Naive thymus-derived CD4-positive, alpha-beta T cell (primary cell): Measurements from ENCODE around the gene NINJ1. TPM values are rescaled to one million over a fixed set of nuclear protein-coding genes. Genes with fewer than 3 reads are reported as not detected.

ENCODE experiments used
- ATAC-seq: fragments of 150-1000 bp; cut with Tn5 transposase; 2 replicates; pipeline ENCODE4 v1.10.0; 2021; ENCODE audit warnings: mild to moderate bottlenecking, moderate library complexity
- CTCF ChIA-PET: fragments of 350-600 bp; sonication (Branson Sonifier 250); formaldehyde crosslinking; loops from one replicate; lab custom pipeline; 2021; ENCODE audit warnings: antibody characterized with exemption; lab: Charles Lee
- POLR2A ChIA-PET: fragments of 350-600 bp; sonication (Branson Sonifier 250); formaldehyde crosslinking; loops from one replicate; lab custom pipeline; 2021; ENCODE audit warnings: antibody characterized with exemption, inconsistent platforms; lab: Charles Lee
- DNase-seq, 9 donors: peaks; one replicate each; pipeline versions ENCODE4 v3.0.0 to v3.0.0-alpha.2; 2020 to 2022; ENCODE audit warnings: mixed read lengths in 1 of 9
- H3K27ac ChIP-seq: one replicate; pipeline ENCODE4 v1.7.0; 2013; ENCODE audit warnings: mild to moderate bottlenecking, low read depth, low read length, moderate library complexity
- H3K27me3 ChIP-seq, 2 donors: one replicate each; pipeline ENCODE4 v1.7.0; 2013; ENCODE audit warnings: low read length in 2 of 2, mild to moderate bottlenecking in 2 of 2, moderate library complexity in 2 of 2; ENCODE audit not compliant: control insufficient read depth in 2 of 2, insufficient read depth in 2 of 2
- H3K36me3 ChIP-seq, 3 experiments: 1 replicate in 2 of 3; 2 replicates in 1 of 3; pipeline ENCODE4 v1.7.0; 2013; ENCODE audit warnings: low read length in 3 of 3, mild to moderate bottlenecking in 3 of 3, moderate library complexity in 1 of 3; ENCODE audit not compliant: insufficient read depth in 3 of 3, control insufficient read depth in 2 of 3
- H3K4me1 ChIP-seq, 2 donors: one replicate each; pipeline ENCODE4 v1.7.0; 2013; ENCODE audit warnings: low read length in 2 of 2, mild to moderate bottlenecking in 2 of 2, moderate library complexity in 1 of 2; ENCODE audit not compliant: control insufficient read depth in 2 of 2, insufficient read depth in 2 of 2
- H3K4me3 ChIP-seq: 2 replicates; pipeline ENCODE4 v1.7.0; 2013; ENCODE audit warnings: mild to moderate bottlenecking, low read length
- H3K9me3 ChIP-seq, 3 experiments: 1 replicate in 2 of 3; 2 replicates in 1 of 3; pipeline ENCODE4 v1.7.0; 2013; ENCODE audit warnings: low read length in 3 of 3; ENCODE audit not compliant: control insufficient read depth in 2 of 3
- H3K27ac Mint-ChIP-seq, 9 donors: one replicate each; pipeline ENCODE4 v1.8.0; 2020 to 2022; ENCODE audit warnings: mixed read lengths in 9 of 9, mild to moderate bottlenecking in 8 of 9, moderate library complexity in 5 of 9, inconsistent platforms in 2 of 9
- H3K27me3 Mint-ChIP-seq, 5 donors: one replicate each; pipeline ENCODE4 v1.8.0; 2021 to 2022; ENCODE audit warnings: mixed read lengths in 5 of 5, mild to moderate bottlenecking in 1 of 5
- H3K36me3 Mint-ChIP-seq, 5 donors: one replicate each; pipeline ENCODE4 v1.8.0; 2020 to 2022; ENCODE audit warnings: mixed read lengths in 5 of 5, mild to moderate bottlenecking in 3 of 5, inconsistent platforms in 1 of 5
- H3K4me1 Mint-ChIP-seq, 7 donors: one replicate each; pipeline ENCODE4 v1.8.0; 2020 to 2022; ENCODE audit warnings: mixed read lengths in 7 of 7, mild to moderate bottlenecking in 3 of 7, inconsistent platforms in 1 of 7
- H3K4me3 Mint-ChIP-seq, 10 donors: one replicate each; pipeline ENCODE4 v1.8.0; 2020 to 2022; ENCODE audit warnings: mild to moderate bottlenecking in 10 of 10, mixed read lengths in 10 of 10, moderate library complexity in 6 of 10, inconsistent platforms in 2 of 10
- H3K9me3 Mint-ChIP-seq, 11 donors: one replicate each; pipeline ENCODE4 v1.8.0; 2020 to 2022; ENCODE audit warnings: mixed read lengths in 11 of 11, mild to moderate bottlenecking in 4 of 11, inconsistent platforms in 1 of 11, moderate library complexity in 1 of 11
- intact Hi-C, 2 donors: fragments of 100-400 bp; cut with micrococcal nuclease; formaldehyde crosslinking; loops; one replicate each; pipeline ENCODE4 v1.15.1; 2023
- polyA plus RNA-seq, 2 donors: library from polyadenylated mRNA; unstranded; fragments of 300-500 nt; fragmentation: Illumina TruSeq; gene quantifications; one replicate each; pipeline ENCODE4 v1.2.3, GENCODE V29; 2021
- total RNA-seq, 6 experiments: library from RNA in 5 of 6; stranded (reverse) in 5 of 6; gene quantifications; 1 replicate in 5 of 6; 2 replicates in 1 of 6; pipeline ENCODE4 v1.2.3 and lab custom pipeline; 2021 to 2026

NINJ1 gene
- total and polyA plus RNA-seq, 7 experiments from 2014 or later = 30.7 to 163 (median 113) TPM

GRCh38 chr9:93141771-93142483 is 7.9 kb upstream of the NINJ1 start:
- no peaks in the 10 kb centered on the region for H3K36me3 ChIP-seq
- POLR2A ChIA-PET = interaction anchor here (0.9 to 5.2 kb wide), 4 partner anchors 7 to 86 kb away, joined by 3 to 50 read pairs (median 4); partner anchors contain the start of gene NINJ1
- Mint-ChIP-seq H3K4me3 (peak overlapping the region in 5 of 10 donors; percentile 27 to 77 (median 64)), H3K27ac (peak overlapping the region; percentile 60 to 98 (median 88)), H3K27me3 (no peaks in the 10 kb centered on the region), H3K36me3 (peaks cover 0 to 18% (median 0%) of the 10 kb centered on the region in 5 donors), H3K9me3 (peaks cover 0 to 12% (median 4%) of the 10 kb centered on the region in 11 donors), H3K4me1 (peaks cover 29 to 85% (median 58%) of the 10 kb centered on the region in 7 donors)
- DNase-seq (no peak), ATAC-seq (no peak)
- CTCF ChIA-PET = interaction anchor here (0.6 kb wide), 1 partner anchor 456 kb away, joined by 3 read pairs; no protein-coding TSS in a partner anchor
- H3K4me3 ChIP-seq = no peak overlapping the region
- no peaks in the 10 kb centered on the region for H3K27me3 ChIP-seq
- intact Hi-C loops = no loop called here
- H3K4me1 ChIP-seq = peaks cover 24 to 60% of the 10 kb centered on the region in 2 donors
- no peaks in the 10 kb centered on the region for H3K9me3 ChIP-seq
- peak overlapping the region; percentile 68 for H3K27ac ChIP-seq

- Histone ChIP-seq H3K27ac (no peak overlapping the region), H3K4me3 (no peak overlapping the region), H3K9me3 (no peaks in the 10 kb centered on the region), H3K27me3 (no peaks in the 10 kb centered on the region), H3K36me3 (no peaks in the 10 kb centered on the region), H3K4me1 (peaks cover 26 to 63% of the 10 kb centered on the region in 2 donors)
- Mint-ChIP-seq H3K27me3 (no peaks in the 10 kb centered on the region), H3K4me3 (peak overlapping the region in 2 of 10 donors; percentile 47 to 75), H3K9me3 (peaks cover 0 to 3% (median 0%) of the 10 kb centered on the region in 11 donors), H3K27ac (peak overlapping the region in 5 of 9 donors; percentile 25 to 94 (median 65)), H3K36me3 (peaks cover 0 to 7% (median 0%) of the 10 kb centered on the region in 5 donors), H3K4me1 (peaks cover 31 to 86% (median 50%) of the 10 kb centered on the region in 7 donors)
- DNase-seq (no peak), ATAC-seq (no peak)
- CTCF ChIA-PET = interaction anchor here (0.5 to 1.1 kb wide), 2 partner anchors 103 to 318 kb away, joined by 3 read pairs; no protein-coding TSS in a partner anchor
- intact Hi-C loops = loop anchor here in 1 of 2 donors (10.0 kb wide), 1 partner anchor 315 kb away; the partner anchor contains the start of genes FAM120A and FAM120AOS
- POLR2A ChIA-PET = interaction anchor here (0.6 to 1.1 kb wide), 5 partner anchors 42 to 434 kb away, joined by 3 to 4 read pairs (median 3); partner anchors contain the start of gene FAM120AOS
These were observed 5.5 kb upstream of the NINJ1 start for GRCh38 chr9:93139365-93140182.

- ChIA-PET CTCF (interaction anchor here (0.6 to 1.1 kb wide), 3 partner anchors 30 to 102 kb away, joined by 3 to 7 read pairs (median 3); no protein-coding TSS in a partner anchor), POLR2A (interaction anchor here (1.0 to 1.1 kb wide), 3 partner anchors 8 to 29 kb away, joined by 3 to 4 read pairs (median 3); no protein-coding TSS in a partner anchor)
- DNase-seq (no peak), ATAC-seq (no peak)
- Histone ChIP-seq H3K9me3 (no peaks in the 10 kb centered on the region), H3K4me3 (no peak overlapping the region), H3K27me3 (no peaks in the 10 kb centered on the region), H3K4me1 (peaks cover 14 to 51% of the 10 kb centered on the region in 2 donors), H3K27ac (no peak overlapping the region), H3K36me3 (peaks cover 0 to 5% (median 0%) of the 10 kb centered on the region in 3 experiments)
- Mint-ChIP-seq H3K4me1 (peaks cover 23 to 75% (median 41%) of the 10 kb centered on the region in 7 donors), H3K4me3 (peak overlapping the region in 3 of 10 donors; percentile 27 to 53 (median 33)), H3K9me3 (peaks cover 0 to 3% (median 0%) of the 10 kb centered on the region in 11 donors), H3K27ac (peak overlapping the region in 7 of 9 donors; percentile 30 to 73 (median 61)), H3K27me3 (no peaks in the 10 kb centered on the region), H3K36me3 (peaks cover 0 to 7% (median 0%) of the 10 kb centered on the region in 5 donors)
- intact Hi-C loops = loop anchor here in 1 of 2 donors (10.0 kb wide), 1 partner anchor 317 kb away; the partner anchor contains the start of genes FAM120A and FAM120AOS
These were observed 4.2 kb upstream of the NINJ1 start for GRCh38 chr9:93138171-93138764.

- ChIA-PET CTCF (no interaction called here), POLR2A (interaction anchor here (1.0 to 1.1 kb wide), 2 partner anchors 9 to 10 kb away, joined by 3 read pairs; no protein-coding TSS in a partner anchor)
These were observed 3.3 kb upstream of the NINJ1 start for GRCh38 chr9:93137362-93137761.

GRCh38 chr9:93136011-93136440 is 2.0 kb upstream of the NINJ1 start:
- H3K36me3 Mint-ChIP-seq = peaks cover 0 to 7% (median 0%) of the 10 kb centered on the region in 5 donors
- peak overlapping the region in 8 of 10 donors; percentile 9 to 91 (median 50) for H3K4me3 Mint-ChIP-seq
- intact Hi-C loops = loop anchor here in 1 of 2 donors (10.0 kb wide), 1 partner anchor 319 kb away; the partner anchor contains the start of genes FAM120A and FAM120AOS
- DNase-seq = no peak
- H3K4me1 Mint-ChIP-seq = peaks cover 38 to 78% (median 56%) of the 10 kb centered on the region in 7 donors
- peaks cover 0 to 5% (median 0%) of the 10 kb centered on the region in 3 experiments for H3K36me3 ChIP-seq
- peak overlapping the region in 8 of 9 donors; percentile 23 to 98 (median 39) for H3K27ac Mint-ChIP-seq
- POLR2A ChIA-PET = interaction anchor here (0.6 to 4.2 kb wide), 2 partner anchors 8 to 174 kb away, joined by 4 to 50 read pairs; no protein-coding TSS in a partner anchor
- H3K9me3 ChIP-seq = no peaks in the 10 kb centered on the region
- CTCF ChIA-PET = interaction anchor here (0.6 kb wide), 1 partner anchor 23 kb away, joined by 3 read pairs; no protein-coding TSS in a partner anchor
- no peak overlapping the region for H3K27ac ChIP-seq
- H3K27me3 ChIP-seq = no peaks in the 10 kb centered on the region
- peaks cover 0 to 3% (median 0%) of the 10 kb centered on the region in 11 donors for H3K9me3 Mint-ChIP-seq
- no peaks in the 10 kb centered on the region for H3K27me3 Mint-ChIP-seq
- no peak for ATAC-seq
- peaks cover 27 to 50% of the 10 kb centered on the region in 2 donors for H3K4me1 ChIP-seq
- no peak overlapping the region for H3K4me3 ChIP-seq

More at GRCh38 chr9:93137362-93137761, 3.3 kb upstream of the NINJ1 start:
- Histone ChIP-seq H3K9me3 (no peaks in the 10 kb centered on the region), H3K4me1 (peaks cover 16 to 46% of the 10 kb centered on the region in 2 donors), H3K27ac (no peak overlapping the region), H3K27me3 (no peaks in the 10 kb centered on the region), H3K36me3 (peaks cover 0 to 5% (median 0%) of the 10 kb centered on the region in 3 experiments), H3K4me3 (no peak overlapping the region)
- intact Hi-C loops = loop anchor here in 1 of 2 donors (10.0 kb wide), 1 partner anchor 317 kb away; the partner anchor contains the start of genes FAM120A and FAM120AOS
- DNase-seq = no peak
- peaks cover 0 to 7% (median 0%) of the 10 kb centered on the region in 5 donors for H3K36me3 Mint-ChIP-seq
- H3K4me3 Mint-ChIP-seq = peak overlapping the region in 4 of 10 donors; percentile 33 to 53 (median 44)
- peak overlapping the region in 7 of 9 donors; percentile 33 to 73 (median 55) for H3K27ac Mint-ChIP-seq
- ATAC-seq = no peak
- H3K4me1 Mint-ChIP-seq = peaks cover 29 to 75% (median 46%) of the 10 kb centered on the region in 7 donors
- peaks cover 0 to 3% (median 0%) of the 10 kb centered on the region in 11 donors for H3K9me3 Mint-ChIP-seq
- no peaks in the 10 kb centered on the region for H3K27me3 Mint-ChIP-seq
